NCI-H774 (cell line): ENCODE results near the gene MYO18B.

Experiments used
- DNase-seq: peaks from one replicate; lab custom pipeline; 2025; lab: John Stamatoyannopoulos, UW

The MYO18B gene

GRCh38 chr22:26047920-26048319 lies 305.9 kb downstream of the MYO18B start:
- DNase-seq = no peak

- no peak for DNase-seq
These were observed 308.1 kb downstream of the MYO18B start for GRCh38 chr22:26050079-26050478.

- DNase-seq = no peak
These were observed 311.8 kb downstream of the MYO18B start for GRCh38 chr22:26053737-26054316.

GRCh38 chr22:26054841-26055605 lies 313.0 kb downstream of the MYO18B start:
- no peak for DNase-seq

- DNase-seq = no peak
These were observed 313.7 kb downstream of the MYO18B start for GRCh38 chr22:26055693-26056092.

- DNase-seq = no peak
These were observed 314.6 kb downstream of the MYO18B start for GRCh38 chr22:26056455-26057200.

- DNase-seq = no peak
These were observed 315.7 kb downstream of the MYO18B start for GRCh38 chr22:26057731-26058130.

- DNase-seq = no peak
These were observed 322.1 kb downstream of the MYO18B start for GRCh38 chr22:26064048-26064447.

GRCh38 chr22:26065847-26066246 lies 323.9 kb downstream of the MYO18B start:
- no peak for DNase-seq

- peak; percentile 64 for DNase-seq
These were observed 324.5 kb downstream of the MYO18B start for GRCh38 chr22:26066534-26066933.

- DNase-seq = no peak
These were observed 326.6 kb downstream of the MYO18B start for GRCh38 chr22:26068571-26068970.

GRCh38 chr22:26072621-26073020 lies 330.6 kb downstream of the MYO18B start:
- DNase-seq = no peak

- DNase-seq = no peak
These were observed 333.3 kb downstream of the MYO18B start for GRCh38 chr22:26075251-26075650.

- no peak for DNase-seq
These were observed 337.0 kb downstream of the MYO18B start for GRCh38 chr22:26079009-26079408.
